Gastrocnemius medialis (tissue), 4 donors: ENCODE results near the gene PIP4K2B. TPM values are rescaled to one million over a fixed set of nuclear protein-coding genes. Genes with fewer than 3 reads are reported as not detected.
"Not testable (repeated sequence)": the region's sequence is repeated elsewhere in the genome, so short reads cannot be mapped to it uniquely, and the experiment has no call there.

Experiments
- ATAC-seq, 2 donors: fragments of 150-250 bp; one replicate each; pipeline ENCODE4 v1.9.1; 2016
- DNase-seq, 2 donors: peaks; one replicate each; pipeline ENCODE4 v3.0.0-alpha.2; 2019
- H3K27ac ChIP-seq, 4 donors: fragments of 200-600 bp; sonication (generic); 1 replicate in 1 of 4; 2 replicates in 3 of 4; pipeline ENCODE4 v1.5.1; 2016 to 2018; ENCODE audit warnings: mild to moderate bottlenecking in 2 of 4, moderate library complexity in 1 of 4
- H3K27me3 ChIP-seq, 3 donors: fragments of 200-600 bp; sonication (generic) in 2 of 3; 1 replicate in 1 of 3; 2 replicates in 2 of 3; pipeline versions ENCODE4 v1.5.1 to v1.6.0; 2016 to 2019; ENCODE audit warnings: mild to moderate bottlenecking in 1 of 3, moderate library complexity in 1 of 3
- H3K36me3 ChIP-seq, 2 donors: fragments of 200-600 bp; sonication (generic) in 1 of 2; one replicate each; pipeline ENCODE4 v1.5.1; 2017 to 2018
- H3K4me1 ChIP-seq, 2 donors: fragments of 200-600 bp; sonication (generic) in 1 of 2; one replicate each; pipeline ENCODE4 v1.5.1; 2016 to 2017; ENCODE audit warnings: mild to moderate bottlenecking in 2 of 2
- H3K4me3 ChIP-seq, 4 donors: fragments of 200-600 bp; sonication (generic) in 3 of 4; 1 replicate in 1 of 4; 2 replicates in 3 of 4; pipeline ENCODE4 v1.5.1; 2016 to 2019; ENCODE audit warnings: mild to moderate bottlenecking in 2 of 4
- H3K9me3 ChIP-seq, 3 donors: fragments of 200-600 bp; sonication (generic) in 2 of 3; 1 replicate in 1 of 3; 2 replicates in 2 of 3; pipeline ENCODE4 v1.5.1; 2016 to 2019
- CTCF ChIP-seq, 5 experiments: fragments of 450-650 bp in 3 of 5; fragments of 200-600 bp in 2 of 5; sonication (generic) in 2 of 5; IDR thresholded peaks in 4 of 5; conservative IDR thresholded peaks in 1 of 5; 1 replicate in 4 of 5; 2 replicates in 1 of 5; pipeline ENCODE4 v1.5.1; 2016 to 2019; ENCODE audit warnings: antibody characterized with exemption in 5 of 5, mild to moderate bottlenecking in 3 of 5, moderate library complexity in 3 of 5
- POLR2A ChIP-seq, 2 donors: fragments of 450-650 bp; IDR thresholded peaks; one replicate each; pipeline ENCODE4 v1.6.1; 2017; ENCODE audit warnings: antibody characterized with exemption in 2 of 2, mild to moderate bottlenecking in 2 of 2, moderate library complexity in 2 of 2
- in situ Hi-C, 4 donors: fragments of 200-750 bp; cut with MboI; loops; one replicate each; pipeline versions ENCODE4 v1.15.0 to v1.8.0; 2017; ENCODE audit warnings: low sequenced_read_pairs in 4 of 4
- intact Hi-C: fragments of 100-400 bp; cut with DNase I; formaldehyde crosslinking; loops from one replicate; pipeline ENCODE4 v1.15.1; 2023; ENCODE audit warnings: low total_unique reads
- total RNA-seq, 4 donors: library from RNA; depleted of rRNA; stranded (reverse); fragments of >200 nt; gene quantifications; one replicate each; pipeline versions ENCODE4 v1.1.0 to v1.2.3, GENCODE V29; 2016

PIP4K2B gene
- total RNA-seq, 4 donors from 2014 or later = 57.2 to 97.0 (median 76.8) TPM

GRCh38 chr17:38794221-38794620 lies 5.1 kb downstream of the PIP4K2B start:
- Histone ChIP-seq H3K27ac (no peak overlapping the region), H3K27me3 (no peaks in the 10 kb centered on the region), H3K4me1 (peaks cover 29 to 31% of the 10 kb centered on the region in 2 donors), H3K4me3 (no peak overlapping the region), H3K9me3 (no peaks in the 10 kb centered on the region), H3K36me3 (no peaks in the 10 kb centered on the region)
- no peak for TF ChIP-seq POLR2A (IDR thresholded peaks at IDR 0.05)
- TF ChIP-seq CTCF (IDR thresholded peaks at IDR 0.05 in 4 of 5, conservative IDR thresholded peaks at IDR 0.05 in 1 of 5) = no peak
- intact Hi-C loops (no loop called here), in situ Hi-C loops (no loop called here)
- DNase-seq (no peak), ATAC-seq (no peak)

- no peak overlapping the region for H3K4me3 ChIP-seq
- peaks cover 5% of the 10 kb centered on the region in 2 donors for H3K4me1 ChIP-seq
- ATAC-seq (no peak), DNase-seq (no peak)
- TF ChIP-seq POLR2A (IDR thresholded peaks at IDR 0.05) (no peak), CTCF (IDR thresholded peaks at IDR 0.05 in 4 of 5, conservative IDR thresholded peaks at IDR 0.05 in 1 of 5) (no peak)
- intact Hi-C loops = no loop called here
- in situ Hi-C loops = no loop called here
- no peak overlapping the region for H3K27ac ChIP-seq
- peaks cover 0 to 10% of the 10 kb centered on the region in 2 donors for H3K36me3 ChIP-seq
- H3K9me3 ChIP-seq = no peaks in the 10 kb centered on the region
- no peaks in the 10 kb centered on the region for H3K27me3 ChIP-seq
These were observed 8.2 kb downstream of the PIP4K2B start for GRCh38 chr17:38791162-38791561.

- ATAC-seq, H3K4me1 ChIP-seq, H3K9me3 ChIP-seq, in situ Hi-C loops, intact Hi-C loops, H3K4me3 ChIP-seq, H3K27ac ChIP-seq, DNase-seq, H3K27me3 ChIP-seq: not testable (repeated sequence)
- peaks cover 0 to 19% of the 10 kb centered on the region in 2 donors for H3K36me3 ChIP-seq
These were observed 9.1 kb downstream of the PIP4K2B start for GRCh38 chr17:38790148-38790707.

GRCh38 chr17:38789185-38789584 lies 10.2 kb downstream of the PIP4K2B start:
- Histone ChIP-seq H3K27me3 (no peaks in the 10 kb centered on the region), H3K36me3 (peaks cover 0 to 30% of the 10 kb centered on the region in 2 donors), H3K4me3 (no peak overlapping the region), H3K27ac (no peak overlapping the region), H3K4me1 (no peaks in the 10 kb centered on the region), H3K9me3 (no peaks in the 10 kb centered on the region)
- intact Hi-C loops (no loop called here), in situ Hi-C loops (no loop called here)
- no peak for DNase-seq
- TF ChIP-seq POLR2A (IDR thresholded peaks at IDR 0.05) = no peak
- no peak for TF ChIP-seq CTCF (IDR thresholded peaks at IDR 0.05 in 4 of 5, conservative IDR thresholded peaks at IDR 0.05 in 1 of 5)
- no peak for ATAC-seq

GRCh38 chr17:38787999-38788398 lies 11.4 kb downstream of the PIP4K2B start:
- H3K27ac ChIP-seq, H3K4me3 ChIP-seq, ATAC-seq, DNase-seq, intact Hi-C loops, H3K27me3 ChIP-seq, H3K9me3 ChIP-seq, H3K4me1 ChIP-seq, in situ Hi-C loops: not testable (repeated sequence)
- H3K36me3 ChIP-seq = peaks cover 0 to 41% of the 10 kb centered on the region in 2 donors

GRCh38 chr17:38786372-38786771 lies 13.0 kb downstream of the PIP4K2B start:
- no peak for TF ChIP-seq CTCF (IDR thresholded peaks at IDR 0.05 in 4 of 5, conservative IDR thresholded peaks at IDR 0.05 in 1 of 5)
- no peak for TF ChIP-seq POLR2A (IDR thresholded peaks at IDR 0.05)
- intact Hi-C loops = no loop called here
- no peaks in the 10 kb centered on the region for H3K9me3 ChIP-seq
- no peaks in the 10 kb centered on the region for H3K27me3 ChIP-seq
- ATAC-seq (no peak), DNase-seq (no peak)
- H3K36me3 ChIP-seq = peaks cover 0 to 56% of the 10 kb centered on the region in 2 donors
- in situ Hi-C loops = no loop called here
- H3K27ac ChIP-seq = no peak overlapping the region
- no peak overlapping the region for H3K4me3 ChIP-seq
- no peaks in the 10 kb centered on the region for H3K4me1 ChIP-seq
